Smooth muscle cell (in vitro differentiated cells): ENCODE data around the gene ENAH. TPM values are rescaled to one million over a fixed set of nuclear protein-coding genes. Genes with fewer than 3 reads are reported as not detected.
"Not testable (repeated sequence)": the region's sequence is repeated elsewhere in the genome, so short reads cannot be mapped to it uniquely, and the experiment has no call there.

Source experiments
- DNase-seq: peaks from one replicate; lab custom pipeline; 2025; ENCODE audit not compliant: unreplicated experiment; lab: John Stamatoyannopoulos, UW
- H2AFZ ChIP-seq: fragments of 200-600 bp; sonication (generic); 2 replicates; pipeline ENCODE4 v1.6.0; 2016; ENCODE audit warnings: antibody characterized with exemption, low read depth, mild to moderate bottlenecking
- H3F3A ChIP-seq: fragments of 200-600 bp; sonication (generic); 2 replicates; pipeline ENCODE4 v1.6.0; 2017; ENCODE audit warnings: antibody characterized with exemption, low read depth
- H3K27ac ChIP-seq: fragments of 200-600 bp; sonication (generic); 2 replicates; pipeline ENCODE4 v1.5.1; 2016; ENCODE audit warnings: low read depth, mild to moderate bottlenecking
- H3K27me3 ChIP-seq: fragments of 200-600 bp; sonication (generic); 2 replicates; pipeline ENCODE4 v1.6.1; 2016; ENCODE audit warnings: low read depth, mild to moderate bottlenecking
- H3K36me3 ChIP-seq: fragments of 200-600 bp; sonication (generic); 2 replicates; pipeline ENCODE4 v1.5.1; 2016; ENCODE audit warnings: low read depth
- H3K4me1 ChIP-seq: fragments of 200-600 bp; sonication (generic); 2 replicates; pipeline ENCODE4 v1.5.1; 2016; ENCODE audit warnings: low read depth
- H3K4me2 ChIP-seq: fragments of 200-600 bp; sonication (generic); 2 replicates; pipeline ENCODE4 v1.6.0; 2016; ENCODE audit warnings: mild to moderate bottlenecking
- H3K4me3 ChIP-seq: fragments of 200-600 bp; sonication (generic); 2 replicates; pipeline ENCODE4 v1.5.1; 2016; ENCODE audit warnings: mild to moderate bottlenecking
- H3K79me2 ChIP-seq: fragments of 200-600 bp; sonication (generic); 2 replicates; pipeline ENCODE4 v1.6.0; 2016; ENCODE audit warnings: low read depth, mild to moderate bottlenecking
- H3K9ac ChIP-seq: fragments of 200-600 bp; sonication (generic); 2 replicates; pipeline ENCODE4 v1.6.0; 2016; ENCODE audit warnings: low read depth
- H3K9me3 ChIP-seq: fragments of 200-600 bp; sonication (generic); replicated peaks from 2 replicates; pipeline ENCODE4 v1.5.1; 2016; ENCODE audit warnings: low read depth
- H4K20me1 ChIP-seq: fragments of 200-600 bp; sonication (generic); 2 replicates; pipeline ENCODE4 v1.6.0; 2016; ENCODE audit warnings: low read depth
- WGBS: methylation state at CpG from one replicate; pipeline ENCODE4 v1.1.7; 2016; ENCODE audit warnings: low lambda C conversion rate; 5-methylcytosine and 5-hydroxymethylcytosine counted together
- polyA plus RNA-seq: library from polyadenylated mRNA; unstranded; fragments of >200 nt; fragmentation: Nextera tagmentation; extraction: Ambion mirVana; gene quantifications from 2 replicates; pipeline ENCODE4 v1.2.1, GENCODE V29; 2016
- total RNA-seq: library from RNA; depleted of rRNA; stranded (reverse); fragments of >200 nt; gene quantifications from 2 replicates; pipeline ENCODE4 v1.2.3, GENCODE V29; 2014
- TF ChIP-seq, protein P1 (sequence below): fragments of 200-600 bp; sonication (generic); IDR thresholded peaks from 2 replicates; pipeline ENCODE4 v1.5.1; 2017; ENCODE audit warnings: borderline replicate concordance, mild to moderate bottlenecking, antibody characterized with exemption; ENCODE audit not compliant: insufficient read depth, poor library complexity, severe bottlenecking

The ENAH gene
- total and polyA plus RNA-seq, 2 experiments from 2014 or later = 39.3 to 147 TPM

DNA sequence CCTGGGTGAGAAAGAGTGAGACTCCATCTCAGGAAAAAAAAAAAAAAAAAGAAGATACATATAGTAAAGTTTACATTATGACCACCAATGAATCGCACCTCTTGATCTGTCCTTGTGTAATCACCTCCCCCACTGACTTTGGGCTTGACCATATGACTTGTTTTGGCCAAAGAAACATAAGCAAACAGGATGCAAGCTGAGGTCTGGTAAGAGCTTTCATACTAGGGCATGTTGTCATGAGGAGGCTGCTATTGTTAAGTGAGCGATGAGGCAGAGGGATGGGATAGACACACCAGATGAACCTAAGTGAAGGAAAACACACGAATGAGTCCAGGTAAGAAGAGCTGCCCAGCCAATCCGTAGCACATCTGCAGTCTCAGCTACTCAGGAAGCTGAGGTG, 10.7 kb downstream of the ENAH start:
- no peaks in the 10 kb centered on the region for H3K27me3 ChIP-seq
- H3F3A ChIP-seq = peaks cover 3% of the 10 kb centered on the region
- H3K27ac ChIP-seq = no peak overlapping the region
- H3K9me3 ChIP-seq = no peaks in the 10 kb centered on the region
- no peaks in the 10 kb centered on the region for H3K4me1 ChIP-seq
- H2AFZ ChIP-seq = no peak overlapping the region
- 91% methylated on average over 4 of the region's 4 CpGs for WGBS
- no peak overlapping the region for H3K9ac ChIP-seq
- H3K36me3 ChIP-seq = no peaks in the 10 kb centered on the region
- no peak for DNase-seq
- TF ChIP-seq, protein P1, sequence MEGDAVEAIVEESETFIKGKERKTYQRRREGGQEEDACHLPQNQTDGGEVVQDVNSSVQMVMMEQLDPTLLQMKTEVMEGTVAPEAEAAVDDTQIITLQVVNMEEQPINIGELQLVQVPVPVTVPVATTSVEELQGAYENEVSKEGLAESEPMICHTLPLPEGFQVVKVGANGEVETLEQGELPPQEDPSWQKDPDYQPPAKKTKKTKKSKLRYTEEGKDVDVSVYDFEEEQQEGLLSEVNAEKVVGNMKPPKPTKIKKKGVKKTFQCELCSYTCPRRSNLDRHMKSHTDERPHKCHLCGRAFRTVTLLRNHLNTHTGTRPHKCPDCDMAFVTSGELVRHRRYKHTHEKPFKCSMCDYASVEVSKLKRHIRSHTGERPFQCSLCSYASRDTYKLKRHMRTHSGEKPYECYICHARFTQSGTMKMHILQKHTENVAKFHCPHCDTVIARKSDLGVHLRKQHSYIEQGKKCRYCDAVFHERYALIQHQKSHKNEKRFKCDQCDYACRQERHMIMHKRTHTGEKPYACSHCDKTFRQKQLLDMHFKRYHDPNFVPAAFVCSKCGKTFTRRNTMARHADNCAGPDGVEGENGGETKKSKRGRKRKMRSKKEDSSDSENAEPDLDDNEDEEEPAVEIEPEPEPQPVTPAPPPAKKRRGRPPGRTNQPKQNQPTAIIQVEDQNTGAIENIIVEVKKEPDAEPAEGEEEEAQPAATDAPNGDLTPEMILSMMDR = no peak
- H3K4me2 ChIP-seq = no peak overlapping the region
- peaks cover 100% of the 10 kb centered on the region for H3K79me2 ChIP-seq
- peaks cover 99% of the 10 kb centered on the region for H4K20me1 ChIP-seq
- H3K4me3 ChIP-seq = no peak overlapping the region

DNA sequence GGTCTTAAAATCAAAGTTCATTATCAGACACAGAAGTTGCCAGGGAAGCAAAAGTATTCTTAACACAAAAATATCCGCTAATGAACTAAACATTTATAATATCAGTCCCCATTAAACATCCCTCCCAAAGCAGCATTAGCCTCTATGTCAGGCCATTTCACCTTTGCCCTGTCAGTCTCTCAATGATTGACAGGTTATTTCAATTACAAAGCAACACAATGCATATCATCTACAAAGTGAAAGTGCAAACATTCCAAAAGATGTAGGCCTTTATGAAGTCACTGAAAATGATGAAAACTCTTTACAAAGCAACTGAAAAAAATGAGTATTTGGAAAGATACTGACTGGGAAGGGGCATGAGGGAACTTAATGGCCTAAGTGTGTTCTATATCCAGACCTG, 14.1 kb downstream of the ENAH start:
- Histone ChIP-seq H3K27me3 (no peaks in the 10 kb centered on the region), H3K79me2 (peaks cover 100% of the 10 kb centered on the region), H3K9ac (no peak overlapping the region), H3K27ac (no peak overlapping the region), H3K4me1 (no peaks in the 10 kb centered on the region), H3K36me3 (no peaks in the 10 kb centered on the region), H3K9me3 (no peaks in the 10 kb centered on the region), H2AFZ (no peak overlapping the region), H3F3A (peaks cover 6% of the 10 kb centered on the region), H4K20me1 (peaks cover 99% of the 10 kb centered on the region), H3K4me2 (no peak overlapping the region), H3K4me3 (no peak overlapping the region)
- TF ChIP-seq, protein P1 = no peak
- no peak for DNase-seq
- WGBS = 100% methylated on average over 1 of the region's 1 CpG

DNA sequence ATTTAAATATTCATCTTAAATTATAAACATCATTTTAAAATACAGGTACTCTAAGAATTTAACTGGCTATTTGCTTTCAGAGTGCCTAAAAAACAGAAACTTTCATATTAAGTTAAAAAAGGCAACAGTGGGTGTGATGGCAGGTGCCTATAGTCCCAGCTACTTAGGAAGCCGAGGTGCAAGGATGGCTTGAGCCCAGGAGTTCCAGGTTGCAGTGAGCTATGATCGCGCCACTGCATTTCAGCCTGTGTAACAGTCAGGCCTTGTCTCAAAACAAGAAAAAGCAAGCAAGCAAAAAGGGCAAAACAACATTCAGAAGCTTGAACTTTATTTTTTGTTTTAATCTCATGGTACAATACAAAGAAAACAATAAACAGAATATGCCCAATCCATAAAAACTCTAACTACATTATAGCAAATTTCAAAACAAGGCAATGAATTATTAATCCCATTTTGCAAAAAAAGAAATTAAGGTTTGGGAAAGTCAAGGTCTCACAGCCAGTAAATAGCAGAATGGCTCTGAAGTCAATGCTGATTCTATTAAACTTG, 15.2 kb downstream of the ENAH start:
- 100% methylated on average over 3 of the region's 3 CpGs for WGBS
- no peak overlapping the region for H3K27ac ChIP-seq
- H3K9ac ChIP-seq = no peak overlapping the region
- no peak for DNase-seq
- H3K36me3 ChIP-seq = no peaks in the 10 kb centered on the region
- H3F3A ChIP-seq = peaks cover 6% of the 10 kb centered on the region
- no peak overlapping the region for H3K4me2 ChIP-seq
- peaks cover 100% of the 10 kb centered on the region for H4K20me1 ChIP-seq
- H3K4me3 ChIP-seq = no peak overlapping the region
- peaks cover 100% of the 10 kb centered on the region for H3K79me2 ChIP-seq
- TF ChIP-seq, protein P1 = no peak
- no peak overlapping the region for H2AFZ ChIP-seq
- no peaks in the 10 kb centered on the region for H3K27me3 ChIP-seq
- H3K9me3 ChIP-seq = no peaks in the 10 kb centered on the region
- H3K4me1 ChIP-seq = no peaks in the 10 kb centered on the region

DNA sequence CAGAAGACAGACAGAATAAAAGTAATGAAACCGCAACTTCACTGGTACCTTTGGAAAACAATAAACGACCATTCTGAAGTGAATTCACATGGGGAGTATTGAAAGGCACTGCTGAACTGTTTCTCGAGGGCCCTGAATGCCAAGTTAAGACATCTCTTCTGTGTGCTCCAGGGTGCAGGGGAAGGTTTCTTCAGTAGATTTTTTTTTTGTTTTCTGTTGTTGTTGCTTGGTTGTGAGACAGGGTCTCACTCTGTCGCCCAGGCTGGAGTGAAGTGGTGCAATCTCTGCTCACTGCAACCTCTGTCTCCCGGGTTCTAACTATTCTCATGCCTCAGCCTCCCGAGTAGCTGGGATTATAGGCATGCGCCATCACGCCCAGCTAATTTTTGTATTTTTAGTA, 15.9 kb downstream of the ENAH start:
- 96% methylated on average over 8 of the region's 8 CpGs for WGBS
- not testable (repeated sequence) for H3K36me3 ChIP-seq

More for the DNA sequence above, 15.9 kb downstream of the ENAH start:
- H3K4me2 ChIP-seq, H3F3A ChIP-seq, H2AFZ ChIP-seq, H3K4me1 ChIP-seq, H3K4me3 ChIP-seq, H3K9me3 ChIP-seq, H3K9ac ChIP-seq, DNase-seq, H3K27me3 ChIP-seq: not testable (repeated sequence)
- peak overlapping the region; percentile 13 for H3K27ac ChIP-seq
- peaks cover 100% of the 10 kb centered on the region for H3K79me2 ChIP-seq
- H4K20me1 ChIP-seq = peaks cover 98% of the 10 kb centered on the region
